ENCODE results near the gene ZBTB7B.

The ZBTB7B gene

GRCh38 chr1:155001675-155002463 lies 733 bp upstream of the ZBTB7B start:
- Histone ChIP-seq H3K4me1 (ENCODE audit: control insufficient read depth, insufficient read depth, low read length) (peaks cover 11% of the 10 kb centered on the region), H3K36me3 (ENCODE audit: control insufficient read depth, insufficient read depth, low read length) (no peaks in the 10 kb centered on the region), H3K9me3 (ENCODE audit: control insufficient read depth, insufficient read depth, low read length) (no peaks in the 10 kb centered on the region), H3K9ac (ENCODE audit: low read depth, low read length) (peak overlapping the region; percentile 2), H3K4me3 (ENCODE audit: low read depth, low read length) (peak overlapping the region; percentile 89), H3K27me3 (ENCODE audit: control insufficient read depth, insufficient read depth, low read length) (peaks cover 5% of the 10 kb centered on the region)

- Histone ChIP-seq H3K9ac (ENCODE audit: low read depth, low read length) (peak overlapping the region; percentile 41), H3K4me3 (ENCODE audit: low read depth, low read length) (peak overlapping the region; percentile 79), H3K27me3 (ENCODE audit: control insufficient read depth, insufficient read depth, low read length) (no peaks in the 10 kb centered on the region), H3K9me3 (ENCODE audit: control insufficient read depth, insufficient read depth, low read length) (no peaks in the 10 kb centered on the region), H3K4me1 (ENCODE audit: control insufficient read depth, insufficient read depth, low read length) (peaks cover 11% of the 10 kb centered on the region), H3K36me3 (ENCODE audit: control insufficient read depth, insufficient read depth, low read length) (no peaks in the 10 kb centered on the region)
Observed at GRCh38 chr1:155003227-155003765, 694 bp downstream of the ZBTB7B start.

- H3K9ac ChIP-seq (ENCODE audit: low read depth, low read length) = peak overlapping the region; percentile 41
- no peaks in the 10 kb centered on the region for H3K36me3 ChIP-seq (ENCODE audit: control insufficient read depth, insufficient read depth, low read length)
- no peaks in the 10 kb centered on the region for H3K9me3 ChIP-seq (ENCODE audit: control insufficient read depth, insufficient read depth, low read length)
- peak overlapping the region; percentile 79 for H3K4me3 ChIP-seq (ENCODE audit: low read depth, low read length)
- H3K27me3 ChIP-seq (ENCODE audit: control insufficient read depth, insufficient read depth, low read length) = no peaks in the 10 kb centered on the region
- peaks cover 12% of the 10 kb centered on the region for H3K4me1 ChIP-seq (ENCODE audit: control insufficient read depth, insufficient read depth, low read length)
Observed at GRCh38 chr1:155003766-155004351, 1.3 kb downstream of the ZBTB7B start.

- Histone ChIP-seq H3K27me3 (ENCODE audit: control insufficient read depth, insufficient read depth, low read length) (no peaks in the 10 kb centered on the region), H3K4me1 (ENCODE audit: control insufficient read depth, insufficient read depth, low read length) (peaks cover 13% of the 10 kb centered on the region), H3K9me3 (ENCODE audit: control insufficient read depth, insufficient read depth, low read length) (no peaks in the 10 kb centered on the region), H3K9ac (ENCODE audit: low read depth, low read length) (peak overlapping the region; percentile 9), H3K36me3 (ENCODE audit: control insufficient read depth, insufficient read depth, low read length) (no peaks in the 10 kb centered on the region), H3K4me3 (ENCODE audit: low read depth, low read length) (peak overlapping the region; percentile 59)
Observed at GRCh38 chr1:155004352-155005075, 1.9 kb downstream of the ZBTB7B start.

GRCh38 chr1:155005076-155006011 lies 2.7 kb downstream of the ZBTB7B start:
- Histone ChIP-seq H3K4me1 (ENCODE audit: control insufficient read depth, insufficient read depth, low read length) (peaks cover 17% of the 10 kb centered on the region), H3K4me3 (ENCODE audit: low read depth, low read length) (peak overlapping the region; percentile 59), H3K27me3 (ENCODE audit: control insufficient read depth, insufficient read depth, low read length) (no peaks in the 10 kb centered on the region), H3K9ac (ENCODE audit: low read depth, low read length) (no peak overlapping the region), H3K36me3 (ENCODE audit: control insufficient read depth, insufficient read depth, low read length) (no peaks in the 10 kb centered on the region), H3K9me3 (ENCODE audit: control insufficient read depth, insufficient read depth, low read length) (no peaks in the 10 kb centered on the region)

- no peaks in the 10 kb centered on the region for H3K36me3 ChIP-seq (ENCODE audit: control insufficient read depth, insufficient read depth, low read length)
Observed at GRCh38 chr1:155006601-155007101, 4.0 kb downstream of the ZBTB7B start.

GRCh38 chr1:155007251-155007828 lies 4.7 kb downstream of the ZBTB7B start:
- no peak overlapping the region for H3K9ac ChIP-seq (ENCODE audit: low read depth, low read length)
- peaks cover 20% of the 10 kb centered on the region for H3K4me1 ChIP-seq (ENCODE audit: control insufficient read depth, insufficient read depth, low read length)
- H3K27me3 ChIP-seq (ENCODE audit: control insufficient read depth, insufficient read depth, low read length) = no peaks in the 10 kb centered on the region
- H3K4me3 ChIP-seq (ENCODE audit: low read depth, low read length) = no peak overlapping the region
- no peaks in the 10 kb centered on the region for H3K9me3 ChIP-seq (ENCODE audit: control insufficient read depth, insufficient read depth, low read length)
- H3K36me3 ChIP-seq (ENCODE audit: control insufficient read depth, insufficient read depth, low read length) = no peaks in the 10 kb centered on the region

More at GRCh38 chr1:155006601-155007101, 4.0 kb downstream of the ZBTB7B start:
- H3K4me3 ChIP-seq (ENCODE audit: low read depth, low read length) = no peak overlapping the region
- H3K4me1 ChIP-seq (ENCODE audit: control insufficient read depth, insufficient read depth, low read length) = peaks cover 17% of the 10 kb centered on the region
- H3K9ac ChIP-seq (ENCODE audit: low read depth, low read length) = no peak overlapping the region
- no peaks in the 10 kb centered on the region for H3K27me3 ChIP-seq (ENCODE audit: control insufficient read depth, insufficient read depth, low read length)
- no peaks in the 10 kb centered on the region for H3K9me3 ChIP-seq (ENCODE audit: control insufficient read depth, insufficient read depth, low read length)

GRCh38 chr1:155008015-155008941 lies 5.7 kb downstream of the ZBTB7B start:
- peak overlapping the region; percentile 43 for H3K4me3 ChIP-seq (ENCODE audit: low read depth, low read length)
- no peaks in the 10 kb centered on the region for H3K9me3 ChIP-seq (ENCODE audit: control insufficient read depth, insufficient read depth, low read length)
- no peaks in the 10 kb centered on the region for H3K27me3 ChIP-seq (ENCODE audit: control insufficient read depth, insufficient read depth, low read length)
- no peak overlapping the region for H3K9ac ChIP-seq (ENCODE audit: low read depth, low read length)
- no peaks in the 10 kb centered on the region for H3K36me3 ChIP-seq (ENCODE audit: control insufficient read depth, insufficient read depth, low read length)
- H3K4me1 ChIP-seq (ENCODE audit: control insufficient read depth, insufficient read depth, low read length) = peaks cover 30% of the 10 kb centered on the region

GRCh38 chr1:155009221-155009711 lies 6.7 kb downstream of the ZBTB7B start:
- H3K27me3 ChIP-seq (ENCODE audit: control insufficient read depth, insufficient read depth, low read length) = no peaks in the 10 kb centered on the region
- peaks cover 4% of the 10 kb centered on the region for H3K36me3 ChIP-seq (ENCODE audit: control insufficient read depth, insufficient read depth, low read length)
- H3K9me3 ChIP-seq (ENCODE audit: control insufficient read depth, insufficient read depth, low read length) = no peaks in the 10 kb centered on the region
- peaks cover 33% of the 10 kb centered on the region for H3K4me1 ChIP-seq (ENCODE audit: control insufficient read depth, insufficient read depth, low read length)
- no peak overlapping the region for H3K9ac ChIP-seq (ENCODE audit: low read depth, low read length)
- H3K4me3 ChIP-seq (ENCODE audit: low read depth, low read length) = peak overlapping the region; percentile 43

- Histone ChIP-seq H3K4me3 (ENCODE audit: low read depth, low read length) (no peak overlapping the region), H3K9ac (ENCODE audit: low read depth, low read length) (no peak overlapping the region), H3K9me3 (ENCODE audit: control insufficient read depth, insufficient read depth, low read length) (no peaks in the 10 kb centered on the region), H3K4me1 (ENCODE audit: control insufficient read depth, insufficient read depth, low read length) (peaks cover 28% of the 10 kb centered on the region), H3K27me3 (ENCODE audit: control insufficient read depth, insufficient read depth, low read length) (no peaks in the 10 kb centered on the region), H3K36me3 (ENCODE audit: control insufficient read depth, insufficient read depth, low read length) (peaks cover 7% of the 10 kb centered on the region)
Observed at GRCh38 chr1:155009742-155010141, 7.1 kb downstream of the ZBTB7B start.

Data from iPS-15b (cell line).